SK-N-SH treated with all-trans-retinoic acid at 6 μM for 48 hours (cell line): ENCODE results near the gene LIMK1.

Experiments
- ATAC-seq: fragments of 200-7000 bp; cut with Tn5 transposase; 3 replicates; pipeline ENCODE4 v1.9.1; 2020; ENCODE audit warnings: mild to moderate bottlenecking, moderate library complexity
- ARNTL ChIP-seq: fragments of 450-650 bp; formaldehyde crosslinking; IDR thresholded peaks from 2 replicates; pipeline ENCODE4 v1.5.0; 2020; ENCODE audit warnings: low read depth, mild to moderate bottlenecking, moderate library complexity, borderline replicate concordance
- BACH2 ChIP-seq: fragments of 250-450 bp; sonication (Bioruptor Pico); IDR thresholded peaks from 2 replicates; pipeline ENCODE4 v1.9.0; 2021; ENCODE audit warnings: mild to moderate bottlenecking, borderline replicate concordance
- CSDC2 ChIP-seq: fragments of 250-450 bp; sonication (Bioruptor Pico); IDR thresholded peaks from 2 replicates; pipeline ENCODE4 v1.5.0; 2020; ENCODE audit warnings: mild to moderate bottlenecking, moderate library complexity
- ESRRG ChIP-seq: fragments of 250-450 bp; sonication (Bioruptor Pico); IDR thresholded peaks from 2 replicates; pipeline ENCODE4 v1.6.1; 2021; ENCODE audit warnings: mild to moderate bottlenecking
- GLIS3 ChIP-seq: fragments of 250-450 bp; sonication (Bioruptor Pico); IDR thresholded peaks from 2 replicates; pipeline ENCODE4 v1.5.0; 2020; ENCODE audit warnings: mild to moderate bottlenecking, moderate library complexity
- OSR1 ChIP-seq: fragments of 250-450 bp; sonication (Bioruptor Pico); IDR thresholded peaks from 2 replicates; pipeline ENCODE4 v1.8.0; 2022; ENCODE audit warnings: moderate library complexity, mild to moderate bottlenecking, inconsistent platforms
- PPARA ChIP-seq: fragments of 250-450 bp; sonication (Bioruptor Pico); IDR thresholded peaks from 2 replicates; pipeline ENCODE4 v1.5.0; 2020; ENCODE audit warnings: mild to moderate bottlenecking, borderline replicate concordance
- RARB ChIP-seq: fragments of 250-450 bp; sonication (Bioruptor Pico); IDR thresholded peaks from 2 replicates; pipeline ENCODE4 v1.8.0; 2021; ENCODE audit warnings: mild to moderate bottlenecking, moderate library complexity
- SNAI2 ChIP-seq: fragments of 250-450 bp; sonication (Bioruptor Pico); IDR thresholded peaks from 2 replicates; pipeline ENCODE4 v1.5.0; 2020; ENCODE audit warnings: mild to moderate bottlenecking, moderate library complexity
- TCF4 ChIP-seq: fragments of 250-450 bp; sonication (Bioruptor Pico); IDR thresholded peaks from 2 replicates; pipeline ENCODE4 v1.8.0; 2021; ENCODE audit warnings: mild to moderate bottlenecking, moderate library complexity, borderline replicate concordance
- TOX ChIP-seq: fragments of 250-450 bp; sonication (Bioruptor Pico); IDR thresholded peaks from 2 replicates; pipeline ENCODE4 v1.8.0; 2021; ENCODE audit warnings: mild to moderate bottlenecking, moderate library complexity, borderline replicate concordance
- ZC3H10 ChIP-seq: fragments of 250-450 bp; sonication (Bioruptor Pico); IDR thresholded peaks from 2 replicates; pipeline ENCODE4 v1.5.1; 2021; ENCODE audit warnings: mild to moderate bottlenecking, moderate library complexity
- ZFP30 ChIP-seq: fragments of 450-650 bp; formaldehyde crosslinking; IDR thresholded peaks from 2 replicates; pipeline ENCODE4 v1.5.0; 2022; ENCODE audit warnings: mild to moderate bottlenecking, moderate library complexity
- ZNF565 ChIP-seq: fragments of 450-650 bp; formaldehyde crosslinking; conservative IDR thresholded peaks from 2 replicates; pipeline ENCODE4 v1.5.0; 2020; ENCODE audit warnings: low read depth, mild to moderate bottlenecking, moderate library complexity
- ZNF8 ChIP-seq: fragments of 450-650 bp; formaldehyde crosslinking; IDR thresholded peaks from 2 replicates; pipeline ENCODE4 v1.5.0; 2020; ENCODE audit warnings: mild to moderate bottlenecking, moderate library complexity
- TF ChIP-seq, protein P1 (sequence below): fragments of 250-450 bp; sonication (Bioruptor Pico); IDR thresholded peaks from 2 replicates; pipeline ENCODE4 v1.8.0; 2020; ENCODE audit warnings: mild to moderate bottlenecking, moderate library complexity, borderline replicate concordance
- TF ChIP-seq, protein P2 (sequence below): fragments of 250-450 bp; sonication (Bioruptor Pico); IDR thresholded peaks from 2 replicates; pipeline ENCODE4 v1.5.1; 2021; ENCODE audit warnings: mild to moderate bottlenecking, moderate library complexity
- TF ChIP-seq, protein P3 (sequence below): fragments of 250-450 bp; sonication (Bioruptor Pico); IDR thresholded peaks from 2 replicates; pipeline ENCODE4 v1.8.0; 2021; ENCODE audit warnings: low read depth, mild to moderate bottlenecking, moderate library complexity, borderline replicate concordance
- TF ChIP-seq, protein P4 (sequence below): fragments of 250-450 bp; sonication (Bioruptor Pico); IDR thresholded peaks from 2 replicates; pipeline ENCODE4 v1.5.0; 2020; ENCODE audit warnings: mild to moderate bottlenecking, moderate library complexity
- TF ChIP-seq, protein P5 (sequence below): fragments of 250-450 bp; sonication (Bioruptor Pico); IDR thresholded peaks from 2 replicates; pipeline ENCODE4 v1.5.1; 2020; ENCODE audit warnings: low read depth, mild to moderate bottlenecking, moderate library complexity

LIMK1 gene

DNA sequence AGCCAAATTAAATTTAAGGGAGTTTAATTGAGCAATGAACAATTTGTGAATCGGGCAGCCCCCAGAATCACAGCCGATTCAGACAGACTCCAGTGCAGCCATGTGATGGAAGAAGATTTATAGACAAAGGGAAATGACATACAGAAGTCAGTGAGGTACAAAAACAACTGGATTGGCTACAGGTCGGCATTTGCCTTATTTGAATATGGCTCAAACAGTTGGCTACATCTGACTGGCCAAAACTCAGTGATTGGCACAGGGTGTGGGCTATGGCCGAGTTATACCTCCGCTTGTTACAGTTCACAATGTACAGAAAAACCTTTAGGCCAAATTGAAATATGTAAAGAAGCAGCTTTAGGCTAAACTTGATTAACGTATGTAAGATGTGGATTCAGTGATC is 59.8 kb downstream of the LIMK1 start (continued):
- TF ChIP-seq, protein P1, sequence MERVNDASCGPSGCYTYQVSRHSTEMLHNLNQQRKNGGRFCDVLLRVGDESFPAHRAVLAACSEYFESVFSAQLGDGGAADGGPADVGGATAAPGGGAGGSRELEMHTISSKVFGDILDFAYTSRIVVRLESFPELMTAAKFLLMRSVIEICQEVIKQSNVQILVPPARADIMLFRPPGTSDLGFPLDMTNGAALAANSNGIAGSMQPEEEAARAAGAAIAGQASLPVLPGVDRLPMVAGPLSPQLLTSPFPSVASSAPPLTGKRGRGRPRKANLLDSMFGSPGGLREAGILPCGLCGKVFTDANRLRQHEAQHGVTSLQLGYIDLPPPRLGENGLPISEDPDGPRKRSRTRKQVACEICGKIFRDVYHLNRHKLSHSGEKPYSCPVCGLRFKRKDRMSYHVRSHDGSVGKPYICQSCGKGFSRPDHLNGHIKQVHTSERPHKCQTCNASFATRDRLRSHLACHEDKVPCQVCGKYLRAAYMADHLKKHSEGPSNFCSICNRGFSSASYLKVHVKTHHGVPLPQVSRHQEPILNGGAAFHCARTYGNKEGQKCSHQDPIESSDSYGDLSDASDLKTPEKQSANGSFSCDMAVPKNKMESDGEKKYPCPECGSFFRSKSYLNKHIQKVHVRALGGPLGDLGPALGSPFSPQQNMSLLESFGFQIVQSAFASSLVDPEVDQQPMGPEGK (CRISPR knock-in tag), result no peak
- TF ChIP-seq BACH2 (CRISPR knock-in tag), result no peak
- TF ChIP-seq TOX (CRISPR knock-in tag), result no peak
- TF ChIP-seq OSR1 (CRISPR knock-in tag), result no peak
- no peak for TF ChIP-seq ZC3H10
- no peak for TF ChIP-seq GLIS3 (CRISPR knock-in tag)
- TF ChIP-seq, protein P2, sequence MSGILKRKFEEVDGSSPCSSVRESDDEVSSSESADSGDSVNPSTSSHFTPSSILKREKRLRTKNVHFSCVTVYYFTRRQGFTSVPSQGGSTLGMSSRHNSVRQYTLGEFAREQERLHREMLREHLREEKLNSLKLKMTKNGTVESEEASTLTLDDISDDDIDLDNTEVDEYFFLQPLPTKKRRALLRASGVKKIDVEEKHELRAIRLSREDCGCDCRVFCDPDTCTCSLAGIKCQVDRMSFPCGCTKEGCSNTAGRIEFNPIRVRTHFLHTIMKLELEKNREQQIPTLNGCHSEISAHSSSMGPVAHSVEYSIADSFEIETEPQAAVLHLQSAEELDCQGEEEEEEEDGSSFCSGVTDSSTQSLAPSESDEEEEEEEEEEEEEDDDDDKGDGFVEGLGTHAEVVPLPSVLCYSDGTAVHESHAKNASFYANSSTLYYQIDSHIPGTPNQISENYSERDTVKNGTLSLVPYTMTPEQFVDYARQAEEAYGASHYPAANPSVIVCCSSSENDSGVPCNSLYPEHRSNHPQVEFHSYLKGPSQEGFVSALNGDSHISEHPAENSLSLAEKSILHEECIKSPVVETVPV (CRISPR knock-in tag), result no peak
- TF ChIP-seq RARB, result no peak
- no peak for TF ChIP-seq ZFP30 (CRISPR knock-in tag)
- TF ChIP-seq, all 23 proteins: peak for 0

DNA sequence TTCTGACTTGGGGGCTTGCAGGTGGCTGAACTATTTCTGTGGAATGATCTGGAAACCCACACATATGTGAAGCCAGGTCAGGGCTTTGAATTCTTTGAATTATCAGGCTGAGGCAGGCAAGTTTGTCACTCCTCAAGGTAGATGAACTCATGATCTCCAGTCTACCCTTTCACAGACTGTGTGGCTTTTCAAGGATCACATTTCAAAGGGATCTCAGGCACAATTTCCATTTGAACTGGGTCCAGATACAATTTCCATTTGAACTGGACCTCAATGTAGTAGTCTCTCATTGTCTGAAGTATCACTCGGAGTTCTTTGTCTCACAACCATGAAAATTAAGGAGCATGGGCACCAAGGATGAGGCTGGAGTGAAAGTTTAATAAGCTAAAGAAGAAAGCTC is 64.9 kb downstream of the LIMK1 start:
- no peak for ATAC-seq

DNA sequence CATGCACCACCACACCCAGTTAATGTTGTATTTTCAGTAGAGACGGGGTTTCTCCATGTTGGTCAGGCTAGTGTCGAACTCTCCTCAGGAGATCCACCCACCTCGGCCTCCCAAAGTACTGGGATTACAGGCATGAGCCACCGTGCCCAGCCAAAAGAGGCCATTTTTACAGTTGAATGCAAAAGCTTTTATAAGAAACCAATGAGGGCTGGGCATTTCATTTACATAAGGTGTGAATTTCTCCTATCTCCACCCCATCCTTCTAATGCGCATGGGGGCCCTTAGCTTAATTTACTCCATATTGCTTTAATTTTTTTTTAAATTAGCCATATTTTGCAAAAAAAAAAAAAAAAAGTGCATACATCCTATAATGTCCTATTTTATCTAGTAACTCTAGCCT is 65.5 kb downstream of the LIMK1 start:
- ATAC-seq, result no peak
- TF ChIP-seq PPARA (CRISPR knock-in tag), result no peak
- TF ChIP-seq, protein P3, sequence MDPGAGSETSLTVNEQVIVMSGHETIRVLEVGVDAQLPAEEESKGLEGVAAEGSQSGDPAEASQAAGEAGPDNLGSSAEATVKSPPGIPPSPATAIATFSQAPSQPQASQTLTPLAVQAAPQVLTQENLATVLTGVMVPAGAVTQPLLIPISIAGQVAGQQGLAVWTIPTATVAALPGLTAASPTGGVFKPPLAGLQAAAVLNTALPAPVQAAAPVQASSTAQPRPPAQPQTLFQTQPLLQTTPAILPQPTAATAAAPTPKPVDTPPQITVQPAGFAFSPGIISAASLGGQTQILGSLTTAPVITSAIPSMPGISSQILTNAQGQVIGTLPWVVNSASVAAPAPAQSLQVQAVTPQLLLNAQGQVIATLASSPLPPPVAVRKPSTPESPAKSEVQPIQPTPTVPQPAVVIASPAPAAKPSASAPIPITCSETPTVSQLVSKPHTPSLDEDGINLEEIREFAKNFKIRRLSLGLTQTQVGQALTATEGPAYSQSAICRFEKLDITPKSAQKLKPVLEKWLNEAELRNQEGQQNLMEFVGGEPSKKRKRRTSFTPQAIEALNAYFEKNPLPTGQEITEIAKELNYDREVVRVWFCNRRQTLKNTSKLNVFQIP (CRISPR knock-in tag), result no peak
- TF ChIP-seq BACH2 (CRISPR knock-in tag), result no peak
- no peak for TF ChIP-seq ZNF8
- no peak for TF ChIP-seq ZFP30 (CRISPR knock-in tag)
- TF ChIP-seq CSDC2 (CRISPR knock-in tag), result no peak
- TF ChIP-seq GLIS3 (CRISPR knock-in tag), result no peak
- no peak for TF ChIP-seq TCF4 (CRISPR knock-in tag)
- no peak for TF ChIP-seq TOX (CRISPR knock-in tag)
- no peak for TF ChIP-seq ZC3H10
- TF ChIP-seq ZNF565, result no peak
- TF ChIP-seq, protein P4, sequence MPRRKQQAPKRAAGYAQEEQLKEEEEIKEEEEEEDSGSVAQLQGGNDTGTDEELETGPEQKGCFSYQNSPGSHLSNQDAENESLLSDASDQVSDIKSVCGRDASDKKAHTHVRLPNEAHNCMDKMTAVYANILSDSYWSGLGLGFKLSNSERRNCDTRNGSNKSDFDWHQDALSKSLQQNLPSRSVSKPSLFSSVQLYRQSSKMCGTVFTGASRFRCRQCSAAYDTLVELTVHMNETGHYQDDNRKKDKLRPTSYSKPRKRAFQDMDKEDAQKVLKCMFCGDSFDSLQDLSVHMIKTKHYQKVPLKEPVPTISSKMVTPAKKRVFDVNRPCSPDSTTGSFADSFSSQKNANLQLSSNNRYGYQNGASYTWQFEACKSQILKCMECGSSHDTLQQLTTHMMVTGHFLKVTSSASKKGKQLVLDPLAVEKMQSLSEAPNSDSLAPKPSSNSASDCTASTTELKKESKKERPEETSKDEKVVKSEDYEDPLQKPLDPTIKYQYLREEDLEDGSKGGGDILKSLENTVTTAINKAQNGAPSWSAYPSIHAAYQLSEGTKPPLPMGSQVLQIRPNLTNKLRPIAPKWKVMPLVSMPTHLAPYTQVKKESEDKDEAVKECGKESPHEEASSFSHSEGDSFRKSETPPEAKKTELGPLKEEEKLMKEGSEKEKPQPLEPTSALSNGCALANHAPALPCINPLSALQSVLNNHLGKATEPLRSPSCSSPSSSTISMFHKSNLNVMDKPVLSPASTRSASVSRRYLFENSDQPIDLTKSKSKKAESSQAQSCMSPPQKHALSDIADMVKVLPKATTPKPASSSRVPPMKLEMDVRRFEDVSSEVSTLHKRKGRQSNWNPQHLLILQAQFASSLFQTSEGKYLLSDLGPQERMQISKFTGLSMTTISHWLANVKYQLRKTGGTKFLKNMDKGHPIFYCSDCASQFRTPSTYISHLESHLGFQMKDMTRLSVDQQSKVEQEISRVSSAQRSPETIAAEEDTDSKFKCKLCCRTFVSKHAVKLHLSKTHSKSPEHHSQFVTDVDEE (CRISPR knock-in tag), result no peak

More for the DNA sequence above, 64.9 kb downstream of the LIMK1 start:
- TF ChIP-seq, protein P4 (CRISPR knock-in tag), result no peak
- TF ChIP-seq BACH2 (CRISPR knock-in tag) (no peak), ARNTL (CRISPR knock-in tag) (no peak), ZNF565 (no peak), TOX (CRISPR knock-in tag) (no peak), GLIS3 (CRISPR knock-in tag) (no peak), ZFP30 (CRISPR knock-in tag) (no peak), ZC3H10 (no peak), ESRRG (no peak), OSR1 (CRISPR knock-in tag) (no peak), ZNF8 (no peak), SNAI2 (CRISPR knock-in tag) (no peak)
- TF ChIP-seq, protein P2 (CRISPR knock-in tag), result no peak
- TF ChIP-seq, protein P5, sequence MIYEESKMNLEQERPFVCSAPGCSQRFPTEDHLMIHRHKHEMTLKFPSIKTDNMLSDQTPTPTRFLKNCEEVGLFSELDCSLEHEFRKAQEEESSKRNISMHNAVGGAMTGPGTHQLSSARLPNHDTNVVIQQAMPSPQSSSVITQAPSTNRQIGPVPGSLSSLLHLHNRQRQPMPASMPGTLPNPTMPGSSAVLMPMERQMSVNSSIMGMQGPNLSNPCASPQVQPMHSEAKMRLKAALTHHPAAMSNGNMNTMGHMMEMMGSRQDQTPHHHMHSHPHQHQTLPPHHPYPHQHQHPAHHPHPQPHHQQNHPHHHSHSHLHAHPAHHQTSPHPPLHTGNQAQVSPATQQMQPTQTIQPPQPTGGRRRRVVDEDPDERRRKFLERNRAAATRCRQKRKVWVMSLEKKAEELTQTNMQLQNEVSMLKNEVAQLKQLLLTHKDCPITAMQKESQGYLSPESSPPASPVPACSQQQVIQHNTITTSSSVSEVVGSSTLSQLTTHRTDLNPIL (CRISPR knock-in tag), result no peak
